ENCODE measurements around the gene PPFIA4. TPM values are rescaled to one million over a fixed set of nuclear protein-coding genes. Genes with fewer than 3 reads are reported as not detected.

PPFIA4 gene
- total and polyA plus RNA-seq, 11 donors: 11.2 to 50.3 (median 35.5) TPM

GRCh38 chr1:203100516-203100869 lies 74.2 kb downstream of the PPFIA4 start:
- Histone ChIP-seq H3K4me3 (no peak overlapping the region), H3K36me3 (no peaks in the 10 kb centered on the region), H3K27ac (no peak overlapping the region), H3K9me3 (peaks cover 0 to 19% (median 3%) of the 10 kb centered on the region in 12 donors), H3K27me3 (peaks cover 0 to 3% (median 0%) of the 10 kb centered on the region in 9 donors), H3K4me1 (peaks cover 0 to 6% (median 0%) of the 10 kb centered on the region in 12 donors)
- DNase-seq: no peak
- ATAC-seq: no peak
- TF ChIP-seq CTCF (IDR thresholded peaks at IDR 0.05) (no peak), POLR2A (IDR thresholded peaks at IDR 0.05) (no peak)
- intact Hi-C loops (cut with DNase I): no loop called here

GRCh38 chr1:203101813-203102634 lies 75.7 kb downstream of the PPFIA4 start:
- TF ChIP-seq POLR2A (IDR thresholded peaks at IDR 0.05) (no peak), CTCF (IDR thresholded peaks at IDR 0.05) (no peak)
- 71 to 88% (median 80%) methylated on average over 6 of the region's 6 CpGs for WGBS, 4 donors
- peaks cover 0 to 6% (median 0%) of the 10 kb centered on the region in 12 donors for H3K4me1 ChIP-seq
- H3K27ac ChIP-seq: no peak overlapping the region
- H3K4me3 ChIP-seq: no peak overlapping the region
- intact Hi-C loops (cut with DNase I): loop anchor here in 1 of 10 donors (1.0 kb wide), 1 partner anchor 13 kb away; no protein-coding TSS in a partner anchor
- no peaks in the 10 kb centered on the region for H3K36me3 ChIP-seq
- DNase-seq (no peak), ATAC-seq (no peak)
- peaks cover 0 to 10% (median 0%) of the 10 kb centered on the region in 9 donors for H3K27me3 ChIP-seq
- peaks cover 0 to 17% (median 0%) of the 10 kb centered on the region in 12 donors for H3K9me3 ChIP-seq

GRCh38 chr1:203103216-203103615 lies 76.9 kb downstream of the PPFIA4 start:
- 28 to 52% (median 39%) methylated on average over 4 of the region's 4 CpGs for WGBS, 4 donors
- peaks cover 0 to 20% (median 0%) of the 10 kb centered on the region in 9 donors for H3K27me3 ChIP-seq
- no peaks in the 10 kb centered on the region for H3K36me3 ChIP-seq
- ATAC-seq: no peak
- peaks cover 0 to 6% (median 0%) of the 10 kb centered on the region in 12 donors for H3K4me1 ChIP-seq
- intact Hi-C loops (cut with DNase I): no loop called here
- no peak overlapping the region for H3K4me3 ChIP-seq
- TF ChIP-seq POLR2A (IDR thresholded peaks at IDR 0.05) (no peak), CTCF (IDR thresholded peaks at IDR 0.05) (no peak)
- peaks cover 0 to 17% (median 0%) of the 10 kb centered on the region in 12 donors for H3K9me3 ChIP-seq
- H3K27ac ChIP-seq: no peak overlapping the region
- no peak for DNase-seq

GRCh38 chr1:203103829-203104495 lies 77.7 kb downstream of the PPFIA4 start:
- WGBS, 4 donors: 78 to 89% (median 83%) methylated on average over 6 of the region's 6 CpGs
- Histone ChIP-seq H3K4me1 (peaks cover 0 to 6% (median 0%) of the 10 kb centered on the region in 12 donors), H3K27ac (no peak overlapping the region), H3K9me3 (peaks cover 0 to 17% (median 0%) of the 10 kb centered on the region in 12 donors), H3K36me3 (no peaks in the 10 kb centered on the region), H3K27me3 (peaks cover 0 to 25% (median 0%) of the 10 kb centered on the region in 9 donors), H3K4me3 (no peak overlapping the region)
- no peak for DNase-seq
- TF ChIP-seq CTCF (IDR thresholded peaks at IDR 0.05) (no peak), POLR2A (IDR thresholded peaks at IDR 0.05) (no peak)
- no peak for ATAC-seq
- intact Hi-C loops (cut with DNase I): no loop called here
